GM12875 (cell line): ENCODE measurements around the gene PTPRJ.

ENCODE experiments used
- H3K4me3 ChIP-seq: one replicate; pipeline ENCODE4 v1.5.1; 2011; ENCODE audit warnings: low read depth, low read length, control low read depth
- CTCF ChIP-seq: IDR thresholded peaks from 2 replicates; pipeline ENCODE4 v1.5.1; 2011; ENCODE audit warnings: low read depth, mild to moderate bottlenecking, control low read depth, inconsistent platforms, low read length, moderate library complexity, borderline replicate concordance; ENCODE audit not compliant: insufficient read depth

The PTPRJ gene

GRCh38 chr11:48058788-48059187, 78.4 kb downstream of the PTPRJ start:
- no peak overlapping the region for H3K4me3 ChIP-seq
- TF ChIP-seq CTCF: no peak

- no peak for TF ChIP-seq CTCF
- H3K4me3 ChIP-seq: no peak overlapping the region
These were observed 82.3 kb downstream of the PTPRJ start for GRCh38 chr11:48062649-48063048.

- H3K4me3 ChIP-seq: no peak overlapping the region
- no peak for TF ChIP-seq CTCF
These were observed 83.1 kb downstream of the PTPRJ start for GRCh38 chr11:48063424-48063978.

GRCh38 chr11:48064306-48064705, 83.9 kb downstream of the PTPRJ start:
- no peak overlapping the region for H3K4me3 ChIP-seq
- no peak for TF ChIP-seq CTCF

- TF ChIP-seq CTCF: no peak
- no peak overlapping the region for H3K4me3 ChIP-seq
These were observed 86.8 kb downstream of the PTPRJ start for GRCh38 chr11:48066881-48067800.

GRCh38 chr11:48073031-48073861, 92.9 kb downstream of the PTPRJ start:
- no peak for TF ChIP-seq CTCF
- no peak overlapping the region for H3K4me3 ChIP-seq
